Peyer's patch (tissue), 4 donors: Measurements from ENCODE around the gene FGF1.

Experiments used
- CTCF ChIP-seq, 6 experiments: fragments of 450-650 bp in 4 of 6; fragments of 200-600 bp in 2 of 6; sonication (generic) in 1 of 6; IDR thresholded peaks; one replicate each; pipeline ENCODE4 v1.5.1; 2017 to 2019; ENCODE audit warnings: antibody characterized with exemption in 6 of 6, mild to moderate bottlenecking in 3 of 6, moderate library complexity in 1 of 6
- POLR2A ChIP-seq, 2 donors: fragments of 450-650 bp; IDR thresholded peaks; one replicate each; pipeline ENCODE4 v1.5.1; 2017; ENCODE audit warnings: antibody characterized with exemption in 2 of 2, mild to moderate bottlenecking in 2 of 2, moderate library complexity in 2 of 2

GRCh38 chr5:142645456-142645855, 40.4 kb downstream of the FGF1 start:
- TF ChIP-seq CTCF (IDR thresholded peaks at IDR 0.05) (no peak), POLR2A (IDR thresholded peaks at IDR 0.05) (no peak)
